Endodermal cell (in vitro differentiated cells): ENCODE results near the gene MTUS2. TPM values are rescaled to one million over a fixed set of nuclear protein-coding genes. Genes with fewer than 3 reads are reported as not detected.

Experiments
- DNase-seq: peaks from one replicate; pipeline ENCODE4 v3.0.0-alpha.2; 2017
- H3K27ac ChIP-seq: 2 replicates; pipeline ENCODE4 v1.5.1; 2013; ENCODE audit warnings: mild to moderate bottlenecking, low read depth, low read length, moderate library complexity
- H3K27me3 ChIP-seq: 2 replicates; pipeline ENCODE4 v1.6.1; 2013; ENCODE audit warnings: mild to moderate bottlenecking, low read length, moderate library complexity; ENCODE audit not compliant: insufficient read depth, control insufficient read depth, poor library complexity, severe bottlenecking
- H3K36me3 ChIP-seq: 2 replicates; pipeline ENCODE4 v1.7.0; 2013; ENCODE audit warnings: mild to moderate bottlenecking, low read length, moderate library complexity; ENCODE audit not compliant: control insufficient read depth, insufficient read depth
- H3K4me1 ChIP-seq: one replicate; pipeline ENCODE4 v1.7.0; 2013; ENCODE audit warnings: low read length; ENCODE audit not compliant: control insufficient read depth, insufficient read depth
- H3K4me3 ChIP-seq: 2 replicates; pipeline ENCODE4 v1.5.1; 2013; ENCODE audit warnings: mild to moderate bottlenecking, low read length, moderate library complexity
- H3K9ac ChIP-seq: 2 replicates; pipeline ENCODE4 v1.6.1; 2013; ENCODE audit warnings: mild to moderate bottlenecking, low read length, moderate library complexity; ENCODE audit not compliant: poor library complexity, severe bottlenecking; ENCODE audit errors: extremely low read depth
- H3K9me3 ChIP-seq: 2 replicates; pipeline ENCODE4 v1.6.1; 2013; ENCODE audit warnings: mild to moderate bottlenecking, low read length, moderate library complexity; ENCODE audit not compliant: control insufficient read depth
- H3K27ac Mint-ChIP-seq: 2 replicates; pipeline ENCODE4 v1.8.0; 2020; ENCODE audit warnings: mixed read lengths
- H3K27me3 Mint-ChIP-seq: 2 replicates; pipeline ENCODE4 v1.8.0; 2021; ENCODE audit warnings: mild to moderate bottlenecking, mixed read lengths; ENCODE audit not compliant: insufficient read depth
- H3K36me3 Mint-ChIP-seq: 2 replicates; pipeline ENCODE4 v1.8.0; 2020; ENCODE audit warnings: low read depth, mixed read lengths
- H3K4me1 Mint-ChIP-seq: 2 replicates; pipeline ENCODE4 v1.8.0; 2020; ENCODE audit warnings: mixed read lengths
- H3K4me3 Mint-ChIP-seq: 2 replicates; pipeline ENCODE4 v1.8.0; 2020; ENCODE audit warnings: mild to moderate bottlenecking, moderate library complexity, mixed read lengths
- H3K9me3 Mint-ChIP-seq: 2 replicates; pipeline ENCODE4 v1.8.0; 2020; ENCODE audit warnings: mild to moderate bottlenecking, mixed read lengths
- WGBS, 2 experiments: methylation state at CpG; one replicate each; pipeline versions ENCODE4 v1.1.5 to v1.1.7; 2013; ENCODE audit warnings: missing lambda C conversion rate in 2 of 2, mixed read lengths in 1 of 2; ENCODE audit not compliant: insufficient coverage in 1 of 2, insufficient read length in 1 of 2; 5-methylcytosine and 5-hydroxymethylcytosine counted together
- total RNA-seq, 2 donors: library from RNA; stranded (reverse); fragmentation: NEBNext Ultra II Directional in 1 of 2; extraction: Animal tissue kit (Norgen Biotek cat#: 25700) in 1 of 2; gene quantifications; 2 replicates in 1 of 2; 3 replicates in 1 of 2; pipeline ENCODE4 v1.2.1, GENCODE V29; 2021
- TF ChIP-seq, protein P1 (sequence below): fragments of 200-600 bp; sonication (generic); conservative IDR thresholded peaks from 2 replicates; pipeline ENCODE4 v1.5.0; 2021; ENCODE audit warnings: antibody characterized with exemption, mild to moderate bottlenecking

MTUS2 gene
- total RNA-seq, 2 donors from 2014 or later, result 1.2 to 1.3 TPM

DNA sequence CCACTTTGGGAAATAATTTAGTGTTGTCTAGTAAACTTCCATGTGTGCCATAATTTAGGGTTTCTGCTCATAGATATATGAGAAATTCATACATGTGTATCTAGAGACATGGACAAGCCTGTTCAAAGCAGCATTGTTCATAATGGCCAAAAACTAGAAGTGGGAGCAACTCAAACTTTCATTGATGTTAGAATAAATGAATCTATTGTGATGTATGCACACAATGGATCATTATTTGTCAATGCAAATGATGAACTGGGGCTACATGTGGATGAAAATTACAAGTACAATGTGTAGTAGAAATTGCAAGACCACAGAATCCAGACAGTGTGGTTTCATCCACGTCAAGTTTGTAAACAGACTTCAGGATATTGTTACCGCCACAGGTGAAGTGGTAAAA lies 490.7 kb downstream of the MTUS2 start:
- Histone ChIP-seq H3K4me3 (no peak overlapping the region), H3K4me1 (no peaks in the 10 kb centered on the region), H3K27ac (no peak overlapping the region), H3K9me3 (peaks cover 14% of the 10 kb centered on the region), H3K27me3 (no peaks in the 10 kb centered on the region), H3K9ac (no peak overlapping the region), H3K36me3 (no peaks in the 10 kb centered on the region)
- 77% methylated on average over 2 of the region's 2 CpGs; no CpG with 5 or more reads in 1 of the 2 experiments for WGBS, 2 experiments
- H3K4me3 Mint-ChIP-seq, result no peak overlapping the region
- peaks cover 4% of the 10 kb centered on the region for H3K27me3 Mint-ChIP-seq
- DNase-seq, result no peak
- H3K36me3 Mint-ChIP-seq, result no peaks in the 10 kb centered on the region
- no peak overlapping the region for H3K27ac Mint-ChIP-seq
- peaks cover 27% of the 10 kb centered on the region for H3K9me3 Mint-ChIP-seq
- TF ChIP-seq, protein P1, sequence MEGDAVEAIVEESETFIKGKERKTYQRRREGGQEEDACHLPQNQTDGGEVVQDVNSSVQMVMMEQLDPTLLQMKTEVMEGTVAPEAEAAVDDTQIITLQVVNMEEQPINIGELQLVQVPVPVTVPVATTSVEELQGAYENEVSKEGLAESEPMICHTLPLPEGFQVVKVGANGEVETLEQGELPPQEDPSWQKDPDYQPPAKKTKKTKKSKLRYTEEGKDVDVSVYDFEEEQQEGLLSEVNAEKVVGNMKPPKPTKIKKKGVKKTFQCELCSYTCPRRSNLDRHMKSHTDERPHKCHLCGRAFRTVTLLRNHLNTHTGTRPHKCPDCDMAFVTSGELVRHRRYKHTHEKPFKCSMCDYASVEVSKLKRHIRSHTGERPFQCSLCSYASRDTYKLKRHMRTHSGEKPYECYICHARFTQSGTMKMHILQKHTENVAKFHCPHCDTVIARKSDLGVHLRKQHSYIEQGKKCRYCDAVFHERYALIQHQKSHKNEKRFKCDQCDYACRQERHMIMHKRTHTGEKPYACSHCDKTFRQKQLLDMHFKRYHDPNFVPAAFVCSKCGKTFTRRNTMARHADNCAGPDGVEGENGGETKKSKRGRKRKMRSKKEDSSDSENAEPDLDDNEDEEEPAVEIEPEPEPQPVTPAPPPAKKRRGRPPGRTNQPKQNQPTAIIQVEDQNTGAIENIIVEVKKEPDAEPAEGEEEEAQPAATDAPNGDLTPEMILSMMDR, result no peak
- H3K4me1 Mint-ChIP-seq, result no peaks in the 10 kb centered on the region

DNA sequence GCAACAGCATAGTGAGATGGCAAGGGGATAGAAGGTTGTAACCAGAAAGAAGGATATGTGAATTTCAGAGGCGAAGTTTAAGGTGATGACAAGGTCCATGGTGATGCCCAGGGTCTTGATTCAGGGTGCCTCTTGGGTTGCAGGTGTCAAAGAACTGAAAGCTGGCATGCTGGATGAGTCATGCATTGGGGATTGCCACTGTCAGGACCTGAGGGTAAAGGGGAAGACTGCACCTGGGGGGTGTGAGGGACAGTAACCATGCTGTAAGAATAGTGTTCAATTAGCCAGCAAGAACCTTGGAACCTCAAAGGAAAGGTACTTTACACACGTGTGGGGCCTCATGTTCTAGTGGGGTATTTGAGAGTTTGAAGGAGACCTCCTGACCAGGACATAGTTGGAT lies 495.7 kb downstream of the MTUS2 start:
- no peaks in the 10 kb centered on the region for H3K27me3 Mint-ChIP-seq
- Histone ChIP-seq H3K4me3 (no peak overlapping the region), H3K9me3 (peaks cover 14% of the 10 kb centered on the region), H3K4me1 (no peaks in the 10 kb centered on the region), H3K9ac (no peak overlapping the region), H3K27me3 (no peaks in the 10 kb centered on the region), H3K27ac (no peak overlapping the region), H3K36me3 (no peaks in the 10 kb centered on the region)
- DNase-seq, result no peak
- 27 to 56% methylated on average over 2 of the region's 2 CpGs for WGBS, 2 experiments
- no peaks in the 10 kb centered on the region for H3K36me3 Mint-ChIP-seq
- no peak overlapping the region for H3K4me3 Mint-ChIP-seq
- no peaks in the 10 kb centered on the region for H3K9me3 Mint-ChIP-seq
- H3K4me1 Mint-ChIP-seq, result no peaks in the 10 kb centered on the region
- TF ChIP-seq, protein P1, result no peak
- H3K27ac Mint-ChIP-seq, result no peak overlapping the region

DNA sequence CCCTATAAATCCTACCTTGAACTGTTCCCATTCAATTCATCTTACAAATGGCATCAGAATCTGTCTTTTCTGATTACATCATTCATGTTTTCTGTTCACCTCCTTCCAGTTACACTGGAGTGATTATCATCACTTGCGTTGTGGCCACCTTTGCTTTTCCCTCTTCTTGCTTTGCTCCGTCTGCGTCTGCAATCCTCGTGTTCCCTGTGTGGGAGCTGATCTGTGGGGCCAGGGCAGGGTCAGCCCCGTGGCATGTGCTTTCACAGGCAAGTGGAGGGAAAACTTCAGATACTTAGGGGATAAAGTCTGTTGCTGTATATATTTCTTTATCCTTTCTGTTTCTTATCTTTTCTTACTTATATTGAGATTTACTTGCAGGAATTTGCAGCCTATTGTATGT lies 497.7 kb downstream of the MTUS2 start:
- peaks cover 26% of the 10 kb centered on the region for H3K9me3 ChIP-seq
- Mint-ChIP-seq H3K9me3 (peaks cover 1% of the 10 kb centered on the region), H3K36me3 (no peaks in the 10 kb centered on the region), H3K27me3 (peaks cover 4% of the 10 kb centered on the region), H3K4me3 (no peak overlapping the region), H3K27ac (no peak overlapping the region), H3K4me1 (no peaks in the 10 kb centered on the region)
- 78 to 80% methylated on average over 1 to 5 of the region's 5 CpGs for WGBS, 2 experiments
- no peaks in the 10 kb centered on the region for H3K27me3 ChIP-seq
- no peaks in the 10 kb centered on the region for H3K36me3 ChIP-seq
- no peak overlapping the region for H3K27ac ChIP-seq
- H3K4me1 ChIP-seq, result no peaks in the 10 kb centered on the region
- H3K9ac ChIP-seq, result no peak overlapping the region
- no peak for DNase-seq
- H3K4me3 ChIP-seq, result no peak overlapping the region
- TF ChIP-seq, protein P1, result no peak
